Limb (tissue), 2 donors: ENCODE measurements around the gene PAPOLB.

Source experiments
- DNase-seq, 2 donors: peaks; one replicate each; pipeline ENCODE4 v3.0.0-alpha.2; 2016; ENCODE audit errors: extremely low spot score in 2 of 2

Gene PAPOLB

DNA sequence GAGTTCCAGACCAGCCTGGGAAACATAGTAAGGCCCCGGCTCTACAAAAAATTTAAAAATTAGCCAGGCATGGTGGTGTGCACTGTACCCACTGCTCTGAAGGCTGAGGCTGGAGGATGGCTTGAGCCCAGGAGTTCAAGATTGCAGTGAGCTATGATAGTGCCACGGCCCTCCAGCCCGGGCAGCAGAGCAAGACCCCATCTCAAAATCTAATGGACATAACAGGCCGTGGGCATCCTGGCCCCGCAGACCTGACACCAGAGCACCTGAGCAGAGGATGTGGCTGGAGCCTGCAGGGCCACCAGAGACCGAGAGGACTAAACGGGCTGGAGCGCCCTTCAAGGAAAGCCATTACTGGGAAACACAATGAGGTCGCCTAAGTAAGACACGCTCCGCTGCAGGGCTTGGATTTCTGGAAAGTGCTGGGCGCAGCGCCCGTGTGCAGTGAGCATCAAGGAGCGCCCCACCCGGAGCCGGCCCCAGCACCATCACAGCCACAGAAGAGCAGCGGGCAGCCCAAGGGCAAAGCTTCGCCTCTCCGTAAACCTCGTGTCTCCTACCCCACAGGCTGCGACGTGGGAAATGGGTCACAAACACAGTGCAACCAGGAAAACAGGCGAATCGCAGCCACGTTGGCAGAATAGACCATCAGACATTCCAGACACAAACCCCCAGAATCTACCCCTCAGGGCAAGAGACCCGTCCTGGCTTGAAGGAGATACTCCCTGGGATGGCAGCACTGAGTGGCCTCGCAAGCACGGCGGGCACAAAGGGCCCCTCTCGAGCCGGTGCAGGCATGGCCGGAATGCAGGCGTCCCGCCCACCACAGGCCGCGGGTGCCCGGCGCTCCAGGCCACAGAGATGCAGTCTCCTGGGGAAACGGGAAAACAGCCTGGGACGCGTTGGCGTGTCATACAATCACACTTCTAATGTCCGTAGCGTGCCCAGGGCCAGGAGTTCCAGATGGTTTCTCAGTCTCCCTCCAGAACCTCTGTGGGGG is 16.8 kb upstream of the PAPOLB start:
- DNase-seq = no peak

DNA sequence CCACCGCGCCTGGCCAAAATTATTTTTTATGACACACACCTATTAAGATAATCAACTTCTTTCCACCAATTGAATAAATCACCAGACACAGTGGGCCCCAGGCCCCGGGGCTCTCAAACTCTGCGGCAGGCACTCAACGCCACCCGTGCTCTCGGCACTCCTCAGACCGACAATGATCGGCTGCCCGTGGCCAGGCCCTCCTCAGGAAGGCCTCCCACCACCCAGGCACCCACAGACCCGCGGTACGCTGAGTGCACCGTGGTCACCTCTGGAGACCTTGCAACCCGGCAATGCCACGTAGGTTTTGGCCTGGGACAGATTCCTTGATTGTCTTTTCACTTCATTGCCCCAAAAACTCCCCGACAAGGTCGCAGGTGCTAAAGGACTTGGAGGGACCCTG is 14.8 kb upstream of the PAPOLB start:
- DNase-seq = no peak

DNA sequence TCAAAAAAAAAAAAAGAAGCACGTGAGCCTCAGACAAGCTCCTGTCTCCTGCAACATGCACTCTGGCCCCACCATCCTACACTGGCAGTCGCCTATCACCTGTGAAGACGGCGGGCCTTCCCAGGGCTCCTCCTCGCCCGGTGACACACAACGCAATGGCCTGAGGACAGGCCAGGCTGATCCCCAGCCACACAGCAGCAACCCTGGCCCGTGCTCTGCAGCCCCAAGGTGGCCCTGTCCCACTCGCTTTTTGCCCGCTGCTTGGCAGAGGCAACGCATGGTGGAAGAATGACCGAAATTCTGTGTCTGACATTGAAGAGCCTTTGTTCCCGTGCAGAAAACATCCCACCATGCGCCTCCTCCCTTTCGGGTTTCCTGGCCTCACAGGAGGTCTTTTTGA is 13.6 kb upstream of the PAPOLB start:
- no peak for DNase-seq

DNA sequence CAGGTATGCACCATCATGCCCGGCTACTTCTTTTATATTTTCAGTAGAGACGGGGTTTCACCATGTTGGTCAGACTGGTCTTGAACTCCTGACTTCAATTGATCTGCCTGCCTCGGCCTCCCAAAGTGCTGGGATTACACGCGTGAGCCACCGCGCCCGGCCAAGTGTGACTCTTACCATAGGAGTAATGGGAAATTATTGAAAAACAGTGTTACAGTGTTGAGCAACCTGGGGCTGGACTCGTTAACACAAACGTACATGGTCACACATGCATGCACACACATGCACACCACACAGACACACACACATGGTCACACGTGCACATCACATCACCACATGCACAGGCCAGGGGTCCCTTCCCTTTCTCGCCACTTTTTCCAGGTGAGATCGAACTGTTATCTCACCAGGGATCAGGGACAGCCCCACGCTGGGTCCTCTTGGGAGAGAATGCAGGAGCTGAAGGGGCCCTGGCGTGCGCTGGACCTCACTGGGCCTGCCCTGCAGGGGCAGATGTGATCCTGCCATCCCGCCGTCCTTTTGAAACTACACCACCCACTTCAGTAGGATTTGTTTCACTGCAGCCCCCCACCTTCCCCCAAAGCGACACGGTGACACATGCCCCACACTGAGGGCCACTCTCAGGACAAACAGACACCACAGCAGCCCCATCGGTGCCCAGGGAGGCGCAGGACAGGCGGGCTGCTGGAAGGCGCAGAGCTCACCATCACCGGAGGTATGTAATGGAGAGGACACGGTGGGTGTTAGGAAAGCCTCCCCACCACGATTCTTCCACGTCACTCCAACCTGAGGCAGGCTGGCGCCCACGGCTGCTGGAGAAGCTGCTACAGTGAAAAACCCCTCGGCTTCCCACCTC is 11.5 kb upstream of the PAPOLB start:
- no peak for DNase-seq

DNA sequence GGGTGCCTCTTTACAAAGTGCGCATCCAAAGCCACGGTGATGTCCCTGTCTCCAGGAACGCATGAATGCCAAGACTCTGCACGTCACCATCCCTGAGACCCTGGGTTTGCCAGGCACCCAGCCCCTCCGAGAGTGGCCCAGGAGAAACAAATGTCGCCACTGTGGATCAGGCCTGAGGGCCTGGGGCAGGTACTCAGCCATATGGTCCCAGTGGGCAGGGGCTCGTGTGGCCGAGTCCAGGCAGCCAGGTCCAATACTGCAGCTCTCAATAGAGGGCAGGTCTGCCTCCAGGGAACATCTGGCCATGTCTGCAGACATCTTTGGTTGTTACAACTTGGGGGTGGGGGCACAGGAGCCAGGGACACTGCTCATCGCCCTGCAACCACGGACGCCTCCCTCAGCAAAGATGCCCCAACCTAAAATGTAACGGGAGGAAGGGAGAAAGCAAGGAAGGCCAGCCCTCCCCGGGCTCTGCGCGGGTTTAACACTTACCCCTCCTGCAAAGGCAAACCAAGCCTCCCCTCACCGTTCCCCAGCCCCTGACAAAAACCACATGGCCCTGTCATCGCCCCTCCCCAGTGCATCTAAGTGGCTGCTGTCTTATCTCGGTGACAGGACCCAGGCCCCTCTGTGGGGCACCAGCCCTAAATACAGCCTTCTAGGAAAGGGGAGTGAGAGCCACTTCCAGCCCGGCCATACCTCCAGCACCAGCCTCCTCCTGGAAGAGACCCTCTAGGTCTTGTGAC is 10.3 kb upstream of the PAPOLB start:
- no peak for DNase-seq

DNA sequence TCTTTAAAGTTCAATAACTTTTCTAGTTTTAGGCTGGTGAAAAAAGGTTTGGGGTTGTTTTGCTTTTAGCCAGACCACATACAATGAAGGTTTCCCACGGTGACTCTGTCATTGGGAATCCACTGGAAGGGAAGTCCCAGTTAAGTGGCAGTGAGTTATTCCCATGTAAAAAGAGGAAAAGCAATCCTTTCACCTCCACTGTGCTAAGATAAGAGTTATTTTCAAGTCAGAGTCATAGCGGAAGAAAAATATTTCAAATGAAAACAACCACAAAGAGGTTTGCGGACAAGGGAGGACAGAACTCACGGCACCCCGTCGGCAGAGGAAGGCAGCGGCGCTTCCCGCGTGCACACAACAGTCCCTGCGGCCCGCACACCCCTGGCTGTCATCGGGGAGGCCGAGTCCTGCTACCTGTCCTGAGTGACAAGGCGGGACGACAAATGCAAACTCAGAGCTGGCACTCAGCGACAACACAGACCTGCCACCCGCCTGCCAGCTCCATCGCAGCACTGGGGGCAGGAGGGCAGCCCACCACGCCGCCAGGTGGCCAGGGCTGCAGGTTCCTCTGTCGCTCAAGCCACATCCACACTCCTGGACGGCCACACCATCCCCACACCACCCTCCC is 9.3 kb upstream of the PAPOLB start:
- DNase-seq = no peak

DNA sequence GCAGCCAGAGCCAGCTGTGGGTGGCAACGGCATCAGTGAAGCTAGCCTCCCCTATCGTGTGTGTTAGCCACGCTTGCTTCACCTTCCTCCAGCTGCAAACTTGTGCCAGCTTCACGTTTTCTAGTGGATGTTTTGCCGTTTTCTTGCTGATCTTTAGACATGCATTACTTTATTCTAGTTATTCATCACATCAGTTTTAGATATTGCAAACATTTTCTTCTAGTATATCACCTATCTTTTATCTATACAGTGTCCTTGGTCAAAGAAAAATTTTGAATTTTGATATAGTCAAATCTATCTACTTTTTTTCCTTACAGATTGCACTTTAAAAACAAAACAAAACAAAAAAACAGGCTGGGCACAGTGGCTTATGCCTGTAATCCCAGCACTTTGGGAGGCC is 6.7 kb upstream of the PAPOLB start:
- no peak for DNase-seq

DNA sequence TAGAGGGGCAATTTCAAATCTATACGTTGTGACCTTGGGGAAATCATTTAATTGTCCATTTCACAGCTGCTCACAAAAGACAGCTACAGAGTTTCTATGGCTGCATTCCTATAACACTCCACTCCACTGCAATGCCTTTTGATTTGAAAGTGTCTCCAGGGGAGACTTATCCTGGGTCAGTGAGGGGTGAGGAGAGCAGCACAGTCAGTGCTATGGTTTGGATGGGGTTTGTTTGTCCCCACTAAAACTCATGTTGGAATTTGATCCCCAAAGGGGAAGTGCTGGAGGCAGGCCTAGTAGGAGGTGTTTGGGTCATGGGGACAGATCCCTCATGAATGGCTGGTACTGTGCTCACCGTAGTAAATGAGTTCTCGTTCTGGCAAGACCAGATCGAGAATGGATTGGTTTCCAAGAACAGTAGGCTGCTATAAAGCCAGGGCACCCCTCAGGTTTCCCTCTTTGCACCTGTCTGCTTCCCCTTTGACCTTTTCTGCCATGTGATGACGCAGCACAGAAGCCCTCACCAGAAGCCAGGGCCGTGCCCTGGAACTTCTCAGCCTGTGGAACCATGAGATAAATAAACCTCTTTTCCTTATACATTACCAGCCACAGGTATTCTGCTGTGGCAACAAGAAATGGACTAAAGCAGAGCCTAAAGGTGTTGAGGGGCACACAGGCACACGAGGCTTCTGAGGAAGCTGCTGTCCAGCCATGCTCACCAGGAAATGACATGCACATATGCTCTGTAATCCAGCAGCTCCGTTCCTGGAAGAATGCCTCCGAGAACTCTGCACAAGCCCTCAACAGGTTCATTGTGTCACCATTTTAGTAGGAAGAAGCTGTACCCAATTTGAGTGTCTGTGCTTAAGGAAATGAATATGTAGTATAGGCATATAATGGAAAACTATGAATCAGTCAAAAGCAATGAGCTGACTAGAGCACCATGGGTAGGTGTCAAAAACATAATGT is 5.0 kb upstream of the PAPOLB start:
- DNase-seq = no peak

DNA sequence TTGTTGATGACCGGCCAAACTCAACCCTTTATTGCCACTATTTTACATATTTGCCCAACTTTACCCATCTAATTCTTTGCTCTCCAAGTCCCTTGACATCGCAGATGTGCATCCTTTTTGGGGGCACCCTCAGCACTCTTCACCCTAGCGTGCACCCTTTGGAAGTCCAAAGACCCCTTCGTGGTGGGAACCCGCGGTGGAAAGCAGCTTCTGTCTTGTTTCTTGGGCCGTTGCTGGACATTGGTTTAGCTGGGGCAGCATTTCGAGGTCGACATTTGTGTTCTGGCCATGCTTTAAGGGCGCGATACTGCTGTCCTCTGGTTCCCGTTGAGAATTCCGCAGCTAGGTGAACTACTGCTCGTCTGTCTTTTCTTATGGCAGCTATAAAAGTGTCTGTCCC is 326 bp upstream of the PAPOLB start:
- DNase-seq = no peak

DNA sequence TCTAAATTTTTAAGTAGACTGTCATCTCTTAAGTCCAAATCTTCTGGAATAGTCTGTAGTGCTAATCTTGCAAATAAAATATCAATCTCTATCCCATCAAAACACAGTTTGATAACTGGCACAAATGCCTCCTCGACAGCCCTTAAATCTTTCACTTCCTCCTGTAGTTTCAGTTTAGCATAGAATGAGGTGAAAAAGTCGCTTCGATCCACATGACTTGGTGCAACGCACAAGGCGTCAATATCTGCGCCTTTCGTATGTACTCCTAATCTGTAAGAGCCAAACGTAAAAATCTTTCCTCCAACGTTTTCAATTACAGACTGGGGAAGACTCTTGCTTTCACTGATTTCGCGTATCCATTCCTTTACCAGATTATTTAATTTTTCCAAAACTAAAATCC is 603 bp downstream of the PAPOLB start:
- DNase-seq = no peak

DNA sequence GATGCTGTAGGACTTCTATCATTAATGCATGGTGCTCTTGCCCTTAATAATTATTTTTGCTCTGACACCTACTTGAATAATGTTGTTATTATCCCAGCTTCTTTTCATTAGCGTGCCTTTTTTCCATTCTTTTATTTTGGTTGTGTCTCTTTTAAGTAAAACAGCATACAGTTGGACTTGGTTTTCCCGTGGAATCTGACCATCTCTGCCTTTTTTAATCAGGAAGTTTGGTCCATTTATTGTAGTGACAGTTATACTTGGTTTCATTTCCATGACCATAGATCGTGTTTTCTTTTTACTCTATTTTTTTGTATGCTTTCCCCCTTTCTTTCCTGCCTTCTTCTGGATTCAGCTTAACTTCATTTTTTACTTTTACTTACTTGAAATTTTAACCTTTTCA is 4.6 kb downstream of the PAPOLB start:
- DNase-seq = no peak

DNA sequence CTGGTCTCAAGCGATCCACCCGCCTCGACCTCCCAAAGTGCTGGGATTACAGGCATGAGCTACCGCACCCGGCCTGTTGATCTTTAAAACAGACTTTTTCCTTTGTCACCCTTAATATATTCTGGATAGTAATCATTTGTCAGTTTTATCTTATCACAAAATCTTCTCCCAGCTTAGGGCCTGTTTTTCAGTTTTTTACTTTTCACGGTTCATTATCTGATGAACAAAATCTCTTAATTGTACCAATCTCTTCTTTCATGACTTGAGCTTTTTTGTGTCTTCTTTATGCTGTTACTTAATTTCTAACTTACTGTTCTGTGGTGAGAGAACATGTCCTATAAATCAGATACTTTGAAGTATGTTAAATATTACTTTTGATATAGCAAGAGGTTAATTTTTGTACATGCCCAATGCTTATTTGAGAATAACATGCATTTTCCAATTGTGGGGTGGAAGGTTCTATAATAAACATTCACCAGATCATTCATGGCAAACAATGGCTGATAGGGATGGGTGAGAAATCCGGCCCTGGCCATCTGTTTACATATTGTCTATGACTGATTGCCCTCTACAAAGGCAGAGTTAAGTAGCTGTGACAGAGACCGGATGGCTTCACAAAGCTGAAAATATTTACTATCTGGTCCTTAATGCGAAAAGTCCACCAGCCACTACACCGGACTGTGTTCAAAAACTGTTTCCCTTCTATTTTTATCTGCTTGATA is 5.3 kb downstream of the PAPOLB start:
- DNase-seq = no peak

DNA sequence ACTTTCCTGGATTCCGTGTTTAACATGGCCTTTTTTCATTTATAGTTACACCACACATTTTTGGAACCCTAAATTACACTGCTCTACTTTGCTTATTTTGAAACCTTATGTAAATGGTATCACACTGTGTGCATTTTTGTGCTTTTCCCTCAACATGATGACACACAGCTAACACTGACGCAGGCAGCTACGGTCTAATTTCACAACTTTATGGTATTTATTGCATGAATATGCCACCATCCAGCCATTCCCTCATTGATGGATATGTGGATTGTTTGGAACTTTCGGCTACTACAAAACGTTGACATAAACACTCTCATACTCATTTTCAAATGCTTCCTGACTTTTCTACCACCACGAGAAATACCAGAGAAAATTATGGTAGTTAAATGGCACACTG is 6.9 kb downstream of the PAPOLB start:
- no peak for DNase-seq

DNA sequence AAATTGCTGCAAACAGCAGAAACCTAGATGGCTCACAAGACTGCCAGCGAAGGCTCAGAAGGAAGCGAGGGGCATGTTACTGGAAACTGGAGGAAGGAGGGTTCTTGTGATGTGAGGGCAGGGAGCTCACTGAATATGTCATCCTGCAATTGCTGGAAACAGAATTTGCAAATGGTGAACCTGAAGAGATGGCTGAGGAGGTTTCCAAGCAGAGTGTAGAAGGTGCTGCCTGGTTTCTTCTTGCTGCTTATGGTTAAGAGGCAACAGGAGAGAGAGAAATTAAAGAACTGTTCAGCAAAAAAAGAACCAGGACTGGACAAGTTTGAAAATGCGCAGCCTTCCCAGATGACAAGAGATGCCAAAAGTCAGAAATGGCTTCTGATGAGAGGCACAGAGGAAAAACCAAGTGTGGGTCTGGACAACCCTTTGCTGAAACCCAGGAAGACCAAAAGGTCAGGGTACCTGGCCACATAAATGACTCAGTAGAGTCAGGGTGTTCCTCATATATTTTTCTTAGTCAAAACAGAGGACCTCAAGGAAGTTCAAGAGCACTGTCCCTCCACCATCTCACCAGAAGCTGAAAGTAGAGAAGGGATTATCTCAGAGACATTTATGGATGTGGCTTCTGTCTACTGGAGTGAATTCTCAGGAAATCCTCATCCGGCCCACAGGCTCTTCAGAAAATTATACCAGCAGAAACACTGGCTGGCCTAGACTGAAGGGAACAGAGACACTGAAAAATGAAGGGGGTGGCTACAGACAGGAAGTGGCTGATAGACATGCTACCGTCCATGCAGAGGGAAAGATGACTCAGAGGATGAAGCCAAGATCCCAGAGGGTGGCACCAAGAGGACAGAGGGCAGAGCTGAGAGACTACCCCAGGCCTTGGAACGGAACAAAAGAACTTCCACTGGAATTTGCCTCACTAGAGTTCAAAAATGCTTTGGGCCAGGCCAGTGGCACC is 10.1 kb downstream of the PAPOLB start:
- no peak for DNase-seq

DNA sequence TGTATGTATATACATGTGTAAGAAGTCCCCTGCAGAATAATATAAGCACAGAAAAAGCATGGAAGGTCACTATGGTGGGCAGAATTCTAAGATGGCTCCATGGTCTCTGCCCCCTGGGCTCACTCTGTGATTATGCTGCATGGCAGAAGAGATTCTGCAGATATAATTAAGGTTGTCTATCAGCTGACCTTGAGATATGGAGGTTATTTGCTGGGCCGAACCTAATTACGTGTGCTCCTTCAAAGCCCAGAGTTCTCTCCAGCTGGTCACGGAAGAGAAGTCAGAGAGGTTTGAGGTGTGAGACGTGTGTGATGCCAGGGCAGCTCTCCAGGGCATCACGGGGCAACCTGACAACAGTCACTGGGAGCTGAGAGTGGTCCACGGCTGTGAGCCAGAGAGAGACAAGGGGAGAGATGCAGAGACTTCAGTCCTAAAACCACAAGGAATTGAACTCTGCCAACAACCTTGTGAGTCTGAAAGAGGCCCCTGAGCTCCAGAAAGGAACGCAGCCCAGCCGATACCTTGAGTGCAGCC is 11.5 kb downstream of the PAPOLB start:
- no peak for DNase-seq

DNA sequence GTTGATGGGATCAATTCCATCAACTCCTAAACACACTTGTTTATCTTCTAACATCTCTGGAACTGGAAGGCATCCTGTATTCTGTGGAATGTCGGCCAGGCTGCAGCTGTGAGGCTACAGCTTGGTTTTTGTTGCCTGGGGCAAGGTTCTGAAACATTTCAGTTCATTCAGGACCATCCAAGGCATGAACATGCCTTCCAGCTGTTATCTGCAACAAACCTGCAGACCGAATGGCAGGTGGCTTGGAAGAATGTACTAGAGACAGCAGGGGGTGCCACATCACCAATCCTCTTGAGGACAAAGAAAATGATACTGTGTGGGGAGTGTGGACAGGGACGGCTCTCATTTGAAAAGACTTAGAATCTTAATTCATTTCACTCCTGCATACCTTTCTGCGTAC is 12.4 kb downstream of the PAPOLB start:
- DNase-seq = peak; percentile 8 to 34

DNA sequence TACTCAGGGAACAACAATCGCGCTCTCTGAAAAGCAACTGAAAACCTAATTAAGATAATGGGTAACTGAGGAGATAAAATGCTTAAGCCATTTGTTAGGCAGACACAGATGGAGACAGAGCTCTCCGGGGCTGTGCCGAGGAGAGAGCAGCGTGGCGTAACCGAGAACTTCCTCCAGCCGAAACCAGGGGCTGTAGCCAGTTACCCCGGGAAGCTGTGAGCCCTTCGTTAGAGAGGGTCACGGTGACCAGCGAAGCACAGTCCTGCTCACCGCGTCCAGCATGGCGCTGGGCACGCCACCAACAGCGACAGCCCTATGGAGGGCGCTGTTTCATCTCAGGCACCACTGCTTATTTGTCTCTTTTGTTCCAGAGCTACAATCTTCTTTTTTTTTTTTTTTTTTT is 16.1 kb downstream of the PAPOLB start:
- DNase-seq = no peak
